WTC11 (cell line): ENCODE data around the gene MACROD2.

Source experiments
- ETV6 ChIP-seq: sonication (generic); formaldehyde crosslinking; IDR thresholded peaks from 2 replicates; pipeline ENCODE4 v1.8.1; 2022; ENCODE audit warnings: mild to moderate bottlenecking, missing genetic modification reagents
- MAX ChIP-seq: sonication (generic); formaldehyde crosslinking; IDR thresholded peaks from 2 replicates; pipeline ENCODE4 v1.8.0; 2022; ENCODE audit warnings: mild to moderate bottlenecking, missing genetic modification reagents
- MXD4 ChIP-seq: fragments of 250-450 bp; sonication (Bioruptor Pico); IDR thresholded peaks from 2 replicates; pipeline ENCODE4 v1.8.0; 2021; ENCODE audit warnings: mild to moderate bottlenecking, moderate library complexity, borderline replicate concordance
- NFYB ChIP-seq: sonication (generic); formaldehyde crosslinking; conservative IDR thresholded peaks from 2 replicates; pipeline ENCODE4 v1.8.0; 2022; ENCODE audit warnings: low read depth, missing genetic modification reagents
- RELA ChIP-seq: sonication (generic); formaldehyde crosslinking; IDR thresholded peaks from 2 replicates; pipeline ENCODE4 v1.8.1; 2022; ENCODE audit warnings: missing genetic modification reagents, mild to moderate bottlenecking, borderline replicate concordance
- TEAD4 ChIP-seq: sonication (generic); formaldehyde crosslinking; IDR thresholded peaks from 2 replicates; pipeline ENCODE4 v1.8.0; 2022; ENCODE audit warnings: mild to moderate bottlenecking, missing genetic modification reagents
- ZNF317 ChIP-seq: sonication (generic); formaldehyde crosslinking; IDR thresholded peaks from 2 replicates; pipeline ENCODE4 v1.8.1; 2023; ENCODE audit warnings: low read depth, mild to moderate bottlenecking, moderate library complexity, missing genetic modification reagents, borderline replicate concordance
- TF ChIP-seq, protein P1 (sequence below): fragments of 200-600 bp; IDR thresholded peaks from 2 replicates; pipeline ENCODE4 v1.8.0; 2022; ENCODE audit warnings: antibody characterized with exemption
- TF ChIP-seq, protein P2 (sequence below): sonication (generic); formaldehyde crosslinking; IDR thresholded peaks from 2 replicates; pipeline ENCODE4 v1.8.1; 2022; ENCODE audit warnings: mild to moderate bottlenecking, moderate library complexity, missing genetic modification reagents

DNA sequence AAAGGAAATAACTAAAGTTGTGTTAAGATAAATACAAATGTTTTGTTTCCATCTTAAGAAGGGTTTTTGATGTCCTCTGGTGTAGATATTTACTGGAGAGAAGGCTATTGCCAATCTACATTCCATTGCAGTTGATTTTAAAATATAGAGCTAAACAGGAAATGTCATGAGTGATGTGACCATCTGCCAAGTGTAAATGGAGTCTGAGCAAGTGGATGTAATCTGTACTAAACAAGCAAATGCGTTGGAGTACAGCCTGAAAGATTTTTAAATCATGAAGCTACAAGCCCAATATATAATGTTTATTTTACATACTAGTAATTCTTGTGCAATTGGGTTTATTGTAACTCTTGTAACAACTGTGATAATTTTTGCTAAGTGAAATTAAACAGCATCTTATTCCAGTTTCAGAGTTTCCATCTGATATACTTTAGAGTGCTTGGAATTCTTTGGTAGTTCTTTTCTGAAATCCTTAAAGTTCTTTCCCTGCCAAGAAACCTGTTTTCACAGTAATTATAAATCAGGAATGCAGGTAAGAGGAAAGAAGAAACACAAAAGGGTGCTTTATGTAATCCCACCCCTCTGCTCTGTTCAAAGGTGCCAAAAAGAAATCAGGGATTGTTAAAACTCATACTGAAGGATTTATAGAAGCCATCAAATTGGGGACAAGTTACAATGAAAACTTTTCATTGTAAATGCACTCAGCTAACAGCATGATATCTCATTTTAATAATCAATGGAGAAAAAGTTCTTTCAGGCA is 389.3 kb downstream of the MACROD2 start:
- no peak for TF ChIP-seq MAX
- TF ChIP-seq, protein P1, sequence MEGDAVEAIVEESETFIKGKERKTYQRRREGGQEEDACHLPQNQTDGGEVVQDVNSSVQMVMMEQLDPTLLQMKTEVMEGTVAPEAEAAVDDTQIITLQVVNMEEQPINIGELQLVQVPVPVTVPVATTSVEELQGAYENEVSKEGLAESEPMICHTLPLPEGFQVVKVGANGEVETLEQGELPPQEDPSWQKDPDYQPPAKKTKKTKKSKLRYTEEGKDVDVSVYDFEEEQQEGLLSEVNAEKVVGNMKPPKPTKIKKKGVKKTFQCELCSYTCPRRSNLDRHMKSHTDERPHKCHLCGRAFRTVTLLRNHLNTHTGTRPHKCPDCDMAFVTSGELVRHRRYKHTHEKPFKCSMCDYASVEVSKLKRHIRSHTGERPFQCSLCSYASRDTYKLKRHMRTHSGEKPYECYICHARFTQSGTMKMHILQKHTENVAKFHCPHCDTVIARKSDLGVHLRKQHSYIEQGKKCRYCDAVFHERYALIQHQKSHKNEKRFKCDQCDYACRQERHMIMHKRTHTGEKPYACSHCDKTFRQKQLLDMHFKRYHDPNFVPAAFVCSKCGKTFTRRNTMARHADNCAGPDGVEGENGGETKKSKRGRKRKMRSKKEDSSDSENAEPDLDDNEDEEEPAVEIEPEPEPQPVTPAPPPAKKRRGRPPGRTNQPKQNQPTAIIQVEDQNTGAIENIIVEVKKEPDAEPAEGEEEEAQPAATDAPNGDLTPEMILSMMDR, result no peak
- no peak for TF ChIP-seq RELA
- TF ChIP-seq ZNF317, result no peak
- no peak for TF ChIP-seq NFYB
- no peak for TF ChIP-seq ETV6 (CRISPR knock-in tag)
- no peak for TF ChIP-seq TEAD4
- TF ChIP-seq, protein P2, sequence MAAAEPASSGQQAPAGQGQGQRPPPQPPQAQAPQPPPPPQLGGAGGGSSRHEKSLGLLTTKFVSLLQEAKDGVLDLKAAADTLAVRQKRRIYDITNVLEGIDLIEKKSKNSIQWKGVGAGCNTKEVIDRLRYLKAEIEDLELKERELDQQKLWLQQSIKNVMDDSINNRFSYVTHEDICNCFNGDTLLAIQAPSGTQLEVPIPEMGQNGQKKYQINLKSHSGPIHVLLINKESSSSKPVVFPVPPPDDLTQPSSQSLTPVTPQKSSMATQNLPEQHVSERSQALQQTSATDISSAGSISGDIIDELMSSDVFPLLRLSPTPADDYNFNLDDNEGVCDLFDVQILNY (CRISPR knock-in tag), result no peak
- no peak for TF ChIP-seq MXD4
